ENCODE results near the gene GATD1. TPM values are rescaled to one million over a fixed set of nuclear protein-coding genes. Genes with fewer than 3 reads are reported as not detected.
A peak's percentile ranks its signal among the peaks of the same experiment; 100 is the strongest.

Gene GATD1
- total and polyA plus RNA-seq, 2 experiments from 2014 or later = 39.3 to 51.0 TPM

- TF ChIP-seq NANOG (IDR thresholded peaks at IDR 0.05; ENCODE audit: borderline replicate concordance) (no peak), REST (IDR thresholded peaks at IDR 0.05; ENCODE audit: unreplicated experiment) (no peak), STAT1 (IDR thresholded peaks at IDR 0.05; ENCODE audit: unreplicated experiment) (no peak)
These were observed 49.5 kb upstream of the GATD1 start (continued) for GRCh38 chr11:826836-827145.

- H3K27me3 ChIP-seq (ENCODE audit: insufficient read depth) = peaks cover 16% of the 10 kb centered on the region
- H3K27ac ChIP-seq (ENCODE audit: low read depth) = no peak overlapping the region
- Mint-ChIP-seq H3K4me3 (peak overlapping the region; percentile 72), H3K36me3 (ENCODE audit: low read depth) (peaks cover 7% of the 10 kb centered on the region; the same call in 1 of the 3 replicates), H3K4me1 (peaks cover 33% of the 10 kb centered on the region), H3K27ac (no peak overlapping the region), H3K9me3 (no peaks in the 10 kb centered on the region; the same call in 2 of the 3 replicates), H3K27me3 (ENCODE audit: insufficient read depth, low read depth, poor library complexity) (peaks cover 54% of the 10 kb centered on the region)
- H3K4me1 ChIP-seq (ENCODE audit: insufficient read depth) = peaks cover 20% of the 10 kb centered on the region
- H3K4me3 ChIP-seq = peak overlapping the region; percentile 82
- no peaks in the 10 kb centered on the region for H3K79me2 ChIP-seq (replicated peaks; ENCODE audit: insufficient read depth)
- peaks cover 6% of the 10 kb centered on the region; the same call in 1 of the 2 replicates for H4K20me1 ChIP-seq (replicated peaks; ENCODE audit: insufficient read depth)
- no peak for DNase-seq (ENCODE audit: low spot score)
- H3K36me3 ChIP-seq (ENCODE audit: insufficient read depth) = no peaks in the 10 kb centered on the region
- H3K9me2 ChIP-seq (ENCODE audit: insufficient read depth) = no peaks in the 10 kb centered on the region
- peaks cover 17% of the 10 kb centered on the region for H3F3A ChIP-seq (replicated peaks; ENCODE audit: low read depth)
- no peak overlapping the region for H2AFZ ChIP-seq
- no peak for ATAC-seq
- peak overlapping the region; percentile 98 for H3K4me2 ChIP-seq
- TF ChIP-seq JUNB (IDR thresholded peaks at IDR 0.05; ENCODE audit: unreplicated experiment) = no peak
- TF ChIP-seq POLR2AphosphoS5 (IDR thresholded peaks at IDR 0.05; ENCODE audit: low read depth) = no peak
- no peak for TF ChIP-seq NANOG (IDR thresholded peaks at IDR 0.05; ENCODE audit: borderline replicate concordance)
- no peak for TF ChIP-seq CTCF (conservative IDR thresholded peaks at IDR 0.05; ENCODE audit: low read depth in 2 of 2)
- TF ChIP-seq ZNF462 (CRISPR knock-in tag; IDR thresholded peaks at IDR 0.05) = no peak
- no peak for TF ChIP-seq CREB1 (CRISPR knock-in tag; IDR thresholded peaks at IDR 0.05; ENCODE audit: low read depth)
- no peak for TF ChIP-seq ETS1 (IDR thresholded peaks at IDR 0.05)
- no peak for TF ChIP-seq ZNF331 (CRISPR knock-in tag; IDR thresholded peaks at IDR 0.05; ENCODE audit: low read depth)
- TF ChIP-seq STAT1 (IDR thresholded peaks at IDR 0.05; ENCODE audit: unreplicated experiment) = no peak
These were observed 48.9 kb upstream of the GATD1 start for GRCh38 chr11:826227-826621.

Measured in GM23338 (cell line).